H1 (cell line): ENCODE results near the gene PAXX.

Experiments
- BRCA1 ChIP-seq: IDR thresholded peaks from 2 replicates; pipeline ENCODE4 v1.6.1; 2012; ENCODE audit warnings: low read depth, low read length, improper control_type of control experiment
- CHD1 ChIP-seq: IDR thresholded peaks from 2 replicates; pipeline ENCODE4 v1.6.1; 2012; ENCODE audit warnings: low read depth, low read length, improper control_type of control experiment
- CHD2 ChIP-seq: IDR thresholded peaks from 2 replicates; pipeline ENCODE4 v1.6.1; 2012; ENCODE audit warnings: low read length, improper control_type of control experiment
- CTCF ChIP-seq, 3 experiments: IDR thresholded peaks; 1 replicate in 2 of 3; 2 replicates in 1 of 3; pipeline versions ENCODE4 v1.5.1 to v1.6.1; 2011; ENCODE audit warnings: low read length in 3 of 3, mild to moderate bottlenecking in 3 of 3, inconsistent platforms in 2 of 3, low read depth in 1 of 3, moderate library complexity in 1 of 3; ENCODE audit not compliant: insufficient read depth in 1 of 3; ENCODE audit errors: control extremely low read depth in 1 of 3
- JUN ChIP-seq: IDR thresholded peaks from 2 replicates; pipeline ENCODE4 v1.6.1; 2011; ENCODE audit warnings: low read depth, mild to moderate bottlenecking, improper control_type of control experiment, low read length
- POLR2AphosphoS5 ChIP-seq: IDR thresholded peaks from 2 replicates; pipeline ENCODE4 v1.6.1; 2011; ENCODE audit warnings: low read depth, low read length
- SP4 ChIP-seq: IDR thresholded peaks from 2 replicates; pipeline ENCODE4 v1.6.1; 2012; ENCODE audit warnings: low read length, inconsistent platforms
- TBP ChIP-seq: IDR thresholded peaks from 2 replicates; pipeline ENCODE4 v1.6.1; 2011; ENCODE audit warnings: low read depth, low read length, improper control_type of control experiment

- TF ChIP-seq SP4 (no peak), CTCF (IDR thresholded peaks at IDR 0.05; ENCODE audit: control extremely low read depth in 1 of 3, insufficient read depth in 1 of 3, low read depth in 1 of 3, low read length in 3 of 3) (no peak), BRCA1 (no peak), TBP (no peak), CHD1 (no peak), POLR2AphosphoS5 (no peak), JUN (no peak), CHD2 (no peak)
These were observed 17.9 kb downstream of the PAXX start for GRCh38 chr9:137009938-137010732.
